HG03064 (cell line): ENCODE measurements around the gene ZIM2.

Source experiments
- ATAC-seq: cut with Tn5 transposase; IDR thresholded peaks from one replicate; pipeline ENCODE4 v1.9.1; 2021; ENCODE audit warnings: low read depth; ENCODE audit not compliant: unreplicated experiment

The ZIM2 gene

GRCh38 chr19:56811480-56811879 is 29.0 kb downstream of the ZIM2 start:
- no peak for ATAC-seq

GRCh38 chr19:56810260-56810659 is 30.3 kb downstream of the ZIM2 start:
- ATAC-seq, result no peak

GRCh38 chr19:56808717-56809392 is 31.7 kb downstream of the ZIM2 start:
- ATAC-seq, result no peak

GRCh38 chr19:56806639-56807038 is 33.9 kb downstream of the ZIM2 start:
- ATAC-seq, result no peak

GRCh38 chr19:56778351-56778750 is 62.2 kb downstream of the ZIM2 start:
- ATAC-seq, result no peak

- no peak for ATAC-seq
Observed at GRCh38 chr19:56769650-56770049, 70.9 kb downstream of the ZIM2 start.

- ATAC-seq, result no peak
Observed at GRCh38 chr19:56765137-56765536, 75.4 kb downstream of the ZIM2 start.

- no peak for ATAC-seq
Observed at GRCh38 chr19:56764196-56764695, 76.3 kb downstream of the ZIM2 start.

GRCh38 chr19:56760842-56761241 is 79.7 kb downstream of the ZIM2 start:
- no peak for ATAC-seq

GRCh38 chr19:56759531-56759930 is 81.0 kb downstream of the ZIM2 start:
- no peak for ATAC-seq

GRCh38 chr19:56751078-56751489 is 89.4 kb downstream of the ZIM2 start:
- no peak for ATAC-seq

- no peak for ATAC-seq
Observed at GRCh38 chr19:56750658-56751057, 89.9 kb downstream of the ZIM2 start.

- no peak for ATAC-seq
Observed at GRCh38 chr19:56748378-56748777, 92.1 kb downstream of the ZIM2 start.

GRCh38 chr19:56746367-56746766 is 94.2 kb downstream of the ZIM2 start:
- ATAC-seq, result no peak

GRCh38 chr19:56740501-56740900 is 100.0 kb downstream of the ZIM2 start:
- no peak for ATAC-seq

- ATAC-seq, result no peak
Observed at GRCh38 chr19:56736571-56736970, 104.0 kb downstream of the ZIM2 start.

- ATAC-seq, result no peak
Observed at GRCh38 chr19:56732976-56733375, 107.5 kb downstream of the ZIM2 start.

GRCh38 chr19:56727677-56728076 is 112.8 kb downstream of the ZIM2 start:
- ATAC-seq, result no peak

- ATAC-seq, result no peak
Observed at GRCh38 chr19:56725829-56726424, 114.6 kb downstream of the ZIM2 start.
